Heart left ventricle (tissue), 16 donors: Measurements from ENCODE around the gene HORMAD2. TPM values are rescaled to one million over a fixed set of nuclear protein-coding genes. Genes with fewer than 3 reads are reported as not detected.
"Not testable (repeated sequence)": the region's sequence is repeated elsewhere in the genome, so short reads cannot be mapped to it uniquely, and the experiment has no call there.

ENCODE experiments used
- ATAC-seq, 4 donors: fragments of 200-7000 bp; cut with Tn5 transposase; one replicate each; pipeline ENCODE4 v1.9.1; 2020 to 2022; ENCODE audit warnings: moderate library complexity in 4 of 4, mild to moderate bottlenecking in 3 of 4, moderate number of reproducible peaks in 1 of 4
- DNase-seq, 5 donors: peaks; one replicate each; pipeline ENCODE4 v3.0.0-alpha.2; 2020
- H3K27ac ChIP-seq, 12 donors: fragments of 200-600 bp; sonication (generic) in 4 of 12; one replicate each; pipeline versions ENCODE4 v1.5.0 to v1.8.0; 2016 to 2022; ENCODE audit warnings: mild to moderate bottlenecking in 2 of 12
- H3K27me3 ChIP-seq, 9 donors: fragments of 200-600 bp; sonication (generic) in 2 of 9; one replicate each; pipeline versions ENCODE4 v1.5.1 to v1.8.0; 2016 to 2022; ENCODE audit warnings: mild to moderate bottlenecking in 3 of 9
- H3K36me3 ChIP-seq, 9 donors: fragments of 200-600 bp; sonication (generic) in 2 of 9; one replicate each; pipeline versions ENCODE4 v1.5.0 to v1.8.0; 2018 to 2022; ENCODE audit warnings: mild to moderate bottlenecking in 2 of 9
- H3K4me1 ChIP-seq, 12 donors: fragments of 200-600 bp; sonication (generic) in 4 of 12; one replicate each; pipeline versions ENCODE4 v1.5.0 to v1.8.0; 2016 to 2022; ENCODE audit warnings: mild to moderate bottlenecking in 3 of 12
- H3K4me3 ChIP-seq, 12 donors: fragments of 200-600 bp; sonication (generic) in 4 of 12; one replicate each; pipeline versions ENCODE4 v1.5.0 to v1.8.0; 2017 to 2022; ENCODE audit warnings: mild to moderate bottlenecking in 9 of 12, moderate library complexity in 4 of 12
- H3K9me3 ChIP-seq, 12 donors: fragments of 200-600 bp; sonication (generic) in 4 of 12; one replicate each; pipeline versions ENCODE4 v1.5.0 to v1.8.0; 2016 to 2022; ENCODE audit warnings: mild to moderate bottlenecking in 1 of 12
- CTCF ChIP-seq, 12 donors: fragments of 200-600 bp; sonication (generic) in 4 of 12; IDR thresholded peaks; one replicate each; pipeline versions ENCODE4 v1.5.0 to v1.8.0; 2018 to 2022; ENCODE audit warnings: antibody characterized with exemption in 12 of 12, mild to moderate bottlenecking in 5 of 12
- POLR2A ChIP-seq, 2 donors: fragments of 450-650 bp; IDR thresholded peaks; one replicate each; pipeline ENCODE4 v1.6.1; 2017; ENCODE audit warnings: antibody characterized with exemption in 2 of 2, mild to moderate bottlenecking in 2 of 2, moderate library complexity in 2 of 2
- WGBS, 4 donors: extraction: QIAGEN DNeasy Blood & Tissue Kit in 2 of 4; methylation state at CpG; one replicate each; pipeline versions ENCODE4 v1.1.5 to v1.1.7; 2013 to 2018; 5-methylcytosine and 5-hydroxymethylcytosine counted together
- intact Hi-C, 10 donors: fragments of 100-400 bp; cut with DNase I; formaldehyde crosslinking; loops; one replicate each; pipeline versions ENCODE4 v1.11.1 to v1.14.2; 2022
- polyA plus RNA-seq, 2 donors: library from polyadenylated mRNA; stranded (reverse); fragments of 200-250 nt; gene quantifications; one replicate each; pipeline ENCODE4 v1.2.3, GENCODE V29; 2013
- total RNA-seq, 9 donors: library from RNA; depleted of rRNA in 2 of 9; stranded (reverse); fragments of >200 nt in 2 of 9; fragmentation: NEBNext Ultra II Directional in 3 of 9; extraction: Animal tissue kit (Norgen Biotek cat#: 25700) in 3 of 9; gene quantifications; one replicate each; pipeline versions ENCODE4 v1.1.0 to v1.2.4, GENCODE V29; 2016 to 2023
- donor health status: ischemic (EF 13 %, LVEDD 7.1; RV severe dilation, severe dysfunction).
- donor health status: healthy with polysubstance abuse.
- donor health status: DM: no; HTN: yes; CAD: no.
- donor health status: DM: no; HTN: no; CAD: no.
- donor health status: ischemic (EF 25% LVEDD 6.9; RV normal size, moderate dysfunction).
- donor health status: ischemic (EF 25% LVEDD 5.7; RV mildly dilated, moderate dysfunction).
- donor health status: healthy.
- donor health status: DM: yes; HTN: yes; CAD: no.
- donor health status: ischemic (EF 35%, LVEDD 5.7; RV mildly dilated, moderate dysfunction).
- donor health status: nonischemic (EF 11% LVEDD 7.7; RV severe dilation, severe dysfunction).
- donor health status: DM: yes; HTN: yes; CAD: no.
- donor health status: PGD.
- donor health status: ischemic (EF 29% LVEDD 5.4; RV normal size, mild dysfunction).
- donor health status: nonischemic (EF 23%, LVEDD 6.1; RV moderate dilation, normal function).

The HORMAD2 gene
- total and polyA plus RNA-seq, 11 donors, result not detected

GRCh38 chr22:30214703-30215407 lies 134.6 kb downstream of the HORMAD2 start:
- Histone ChIP-seq H3K9me3 (no peaks in the 10 kb centered on the region), H3K36me3 (no peaks in the 10 kb centered on the region), H3K4me3 (no peak overlapping the region), H3K27me3 (peaks cover 0 to 32% (median 3%) of the 10 kb centered on the region in 9 donors), H3K4me1 (peaks cover 0 to 22% (median 2%) of the 10 kb centered on the region in 12 donors), H3K27ac (no peak overlapping the region)
- ATAC-seq, result no peak
- TF ChIP-seq POLR2A (IDR thresholded peaks at IDR 0.05) (no peak), CTCF (IDR thresholded peaks at IDR 0.05) (no peak)
- 56 to 67% (median 61%) methylated on average over 12 of the region's 12 CpGs for WGBS, 4 donors
- intact Hi-C loops, result loop anchor here in 1 of 10 donors (5.0 kb wide), 1 partner anchor 32 kb away; the partner anchor contains the start of gene LIF
- DNase-seq, result no peak

- Histone ChIP-seq H3K4me1 (peaks cover 0 to 33% (median 2%) of the 10 kb centered on the region in 12 donors), H3K27me3 (peaks cover 3 to 46% (median 10%) of the 10 kb centered on the region in 9 donors)
- H3K4me3 ChIP-seq, H3K27ac ChIP-seq, intact Hi-C loops, H3K36me3 ChIP-seq, H3K9me3 ChIP-seq, ATAC-seq, DNase-seq: not testable (repeated sequence)
- WGBS, 4 donors, result 85 to 100% (median 95%) methylated on average over 3 of the region's 3 CpGs
Observed at GRCh38 chr22:30216272-30216671, 136.0 kb downstream of the HORMAD2 start.

DNA sequence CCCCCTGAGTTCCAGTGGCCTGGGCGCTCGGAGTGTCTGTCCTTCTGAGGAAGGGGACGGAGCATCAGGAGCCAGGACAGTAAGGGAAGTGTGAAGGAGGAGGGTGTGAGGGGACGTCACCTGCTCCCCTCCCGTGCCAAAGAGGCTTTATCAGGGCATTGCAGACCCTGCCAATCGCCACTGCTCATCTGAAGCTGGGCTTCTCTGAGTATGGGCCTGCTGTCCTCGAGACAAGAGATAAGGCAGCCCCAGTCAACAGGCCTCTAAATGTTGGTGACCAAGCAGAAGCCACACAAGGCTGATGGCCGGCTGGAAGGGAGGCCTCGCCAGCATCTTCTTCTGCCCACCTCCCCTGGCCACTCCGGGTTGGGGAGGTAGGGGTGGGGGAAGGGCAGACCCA lies 136.4 kb downstream of the HORMAD2 start:
- H3K36me3 ChIP-seq, result no peaks in the 10 kb centered on the region
- ATAC-seq, result no peak
- TF ChIP-seq POLR2A (IDR thresholded peaks at IDR 0.05), result no peak
- no peak for TF ChIP-seq CTCF (IDR thresholded peaks at IDR 0.05)
- H3K27ac ChIP-seq, result no peak overlapping the region
- intact Hi-C loops, result no loop called here
- WGBS, 4 donors, result 66 to 90% (median 69%) methylated on average over 7 to 10 of the region's 10 CpGs
- peaks cover 0 to 37% (median 2%) of the 10 kb centered on the region in 12 donors for H3K4me1 ChIP-seq
- no peaks in the 10 kb centered on the region for H3K9me3 ChIP-seq
- no peak overlapping the region for H3K4me3 ChIP-seq
- peak in 1 of 5 donors; percentile 33 for DNase-seq
- peaks cover 3 to 50% (median 12%) of the 10 kb centered on the region in 9 donors for H3K27me3 ChIP-seq

DNA sequence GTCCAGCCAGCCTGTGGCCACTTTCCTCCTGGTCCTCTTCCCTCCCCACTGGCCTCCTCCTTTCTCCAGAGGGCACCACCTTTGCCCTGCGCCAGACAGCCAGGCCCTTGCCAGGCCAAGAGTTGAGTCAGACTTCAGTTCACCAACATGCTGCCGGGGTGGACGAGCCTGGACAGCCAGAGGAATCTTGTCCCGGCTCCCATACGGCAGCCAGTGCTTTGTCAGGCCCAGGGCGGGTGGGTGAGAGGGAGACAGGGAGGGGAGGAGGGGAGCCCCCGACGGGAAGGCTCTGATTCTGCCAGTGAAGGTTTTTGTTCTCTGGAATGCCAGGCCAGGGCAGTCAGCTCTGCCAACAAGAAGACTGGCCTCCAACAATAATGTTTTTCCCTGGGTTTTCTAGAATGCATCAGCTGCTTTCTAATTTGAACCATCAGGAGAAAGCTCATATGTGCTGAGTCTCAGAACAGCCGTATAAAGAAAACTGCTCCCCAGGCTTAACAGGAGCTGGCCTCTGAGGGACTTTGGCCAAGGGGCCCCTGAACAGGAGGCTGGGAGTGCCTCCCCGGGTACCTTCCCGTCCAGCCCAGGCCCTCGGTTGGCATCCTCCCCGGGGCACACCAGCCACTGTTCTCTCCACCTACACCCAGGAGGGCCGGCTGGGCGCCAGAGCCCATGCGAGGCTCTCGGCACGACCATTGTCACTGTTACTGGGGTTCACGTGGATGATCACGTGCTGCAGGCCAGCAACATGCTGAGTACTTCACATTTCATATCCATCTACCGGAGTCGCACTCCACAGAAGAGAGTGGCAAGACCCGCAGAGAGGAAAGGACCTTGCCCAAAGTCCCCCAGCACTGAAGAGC lies 137.7 kb downstream of the HORMAD2 start:
- DNase-seq, result peak in 1 of 5 donors; percentile 61
- Histone ChIP-seq H3K27me3 (peaks cover 3 to 59% (median 19%) of the 10 kb centered on the region in 9 donors), H3K4me3 (no peak overlapping the region), H3K27ac (no peak overlapping the region), H3K4me1 (peaks cover 0 to 27% (median under 1%) of the 10 kb centered on the region in 12 donors), H3K9me3 (no peaks in the 10 kb centered on the region), H3K36me3 (no peaks in the 10 kb centered on the region)
- TF ChIP-seq POLR2A (IDR thresholded peaks at IDR 0.05) (no peak), CTCF (IDR thresholded peaks at IDR 0.05) (no peak)
- WGBS, 4 donors, result 77 to 83% (median 82%) methylated on average over 20 to 23 of the region's 23 CpGs
- intact Hi-C loops, result no loop called here
- no peak for ATAC-seq
